ENCODE measurements around the gene ARID1B.
"Not testable (repeated sequence)": the region's sequence is repeated elsewhere in the genome, so short reads cannot be mapped to it uniquely, and the experiment has no call there.

DNA sequence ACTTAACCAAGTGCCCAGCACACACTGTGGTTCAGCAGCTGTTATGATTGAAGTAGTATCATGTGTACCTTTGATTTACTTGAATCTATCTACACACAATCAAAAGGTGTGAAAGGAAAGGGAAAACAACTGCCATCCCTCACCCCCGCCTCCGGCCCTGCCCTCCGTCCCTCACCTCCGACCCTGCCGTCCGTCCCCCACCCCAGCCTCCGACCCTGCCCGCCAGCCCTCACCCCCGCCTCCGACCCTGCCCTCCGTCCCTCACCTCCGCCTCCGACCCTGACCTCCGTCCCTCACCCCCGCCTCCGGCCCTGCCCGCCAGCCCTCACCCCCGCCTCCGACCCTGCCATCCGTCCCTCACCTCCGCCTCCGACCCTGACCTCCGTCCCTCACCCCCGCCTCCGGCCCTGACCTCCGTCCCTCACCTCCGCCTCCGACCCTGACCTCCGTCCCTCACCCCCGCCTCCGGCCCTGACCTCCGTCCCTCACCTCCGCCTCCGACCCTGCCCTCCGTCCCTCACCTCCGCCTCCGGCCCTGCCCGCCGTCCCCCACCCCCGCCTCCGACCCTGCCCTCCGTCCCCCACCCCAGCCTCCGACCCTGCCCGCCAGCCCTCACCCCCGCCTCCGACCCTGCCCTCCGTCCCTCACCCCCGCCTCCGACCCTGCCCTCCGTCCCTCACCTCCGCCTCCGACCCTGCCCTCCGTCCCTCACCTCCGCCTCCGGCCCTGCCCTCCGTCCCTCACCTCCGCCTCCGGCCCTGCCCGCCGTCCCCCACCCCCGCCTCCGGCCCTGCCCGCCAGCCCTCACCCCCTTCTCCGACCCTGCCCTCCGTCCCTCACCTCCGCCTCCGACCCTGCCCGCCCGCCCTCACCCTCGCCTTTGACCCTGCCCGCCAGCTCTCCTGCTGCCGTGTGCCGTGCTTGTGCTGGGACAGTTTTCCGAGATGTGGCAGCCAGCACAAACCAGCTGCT is 370.2 kb downstream of the ARID1B start:
- TF ChIP-seq, protein P1, sequence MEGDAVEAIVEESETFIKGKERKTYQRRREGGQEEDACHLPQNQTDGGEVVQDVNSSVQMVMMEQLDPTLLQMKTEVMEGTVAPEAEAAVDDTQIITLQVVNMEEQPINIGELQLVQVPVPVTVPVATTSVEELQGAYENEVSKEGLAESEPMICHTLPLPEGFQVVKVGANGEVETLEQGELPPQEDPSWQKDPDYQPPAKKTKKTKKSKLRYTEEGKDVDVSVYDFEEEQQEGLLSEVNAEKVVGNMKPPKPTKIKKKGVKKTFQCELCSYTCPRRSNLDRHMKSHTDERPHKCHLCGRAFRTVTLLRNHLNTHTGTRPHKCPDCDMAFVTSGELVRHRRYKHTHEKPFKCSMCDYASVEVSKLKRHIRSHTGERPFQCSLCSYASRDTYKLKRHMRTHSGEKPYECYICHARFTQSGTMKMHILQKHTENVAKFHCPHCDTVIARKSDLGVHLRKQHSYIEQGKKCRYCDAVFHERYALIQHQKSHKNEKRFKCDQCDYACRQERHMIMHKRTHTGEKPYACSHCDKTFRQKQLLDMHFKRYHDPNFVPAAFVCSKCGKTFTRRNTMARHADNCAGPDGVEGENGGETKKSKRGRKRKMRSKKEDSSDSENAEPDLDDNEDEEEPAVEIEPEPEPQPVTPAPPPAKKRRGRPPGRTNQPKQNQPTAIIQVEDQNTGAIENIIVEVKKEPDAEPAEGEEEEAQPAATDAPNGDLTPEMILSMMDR (IDR thresholded peaks at IDR 0.05; ENCODE audit: low read length), result not testable (repeated sequence)
- not testable (repeated sequence) for TF ChIP-seq EZH2phosphoT487 (IDR thresholded peaks at IDR 0.05; ENCODE audit: low read length); EZH2 (optimal IDR thresholded peaks at IDR 0.05; ENCODE audit: low read depth, low read length)

Measured in MM.1S (cell line).